ENCODE data around the gene HJV. TPM values are rescaled to one million over a fixed set of nuclear protein-coding genes. Genes with fewer than 3 reads are reported as not detected.
A peak's percentile ranks its signal among the peaks of the same experiment; 100 is the strongest.
"Not testable (repeated sequence)": the region's sequence is repeated elsewhere in the genome, so short reads cannot be mapped to it uniquely, and the experiment has no call there.

Gene HJV, protein sequence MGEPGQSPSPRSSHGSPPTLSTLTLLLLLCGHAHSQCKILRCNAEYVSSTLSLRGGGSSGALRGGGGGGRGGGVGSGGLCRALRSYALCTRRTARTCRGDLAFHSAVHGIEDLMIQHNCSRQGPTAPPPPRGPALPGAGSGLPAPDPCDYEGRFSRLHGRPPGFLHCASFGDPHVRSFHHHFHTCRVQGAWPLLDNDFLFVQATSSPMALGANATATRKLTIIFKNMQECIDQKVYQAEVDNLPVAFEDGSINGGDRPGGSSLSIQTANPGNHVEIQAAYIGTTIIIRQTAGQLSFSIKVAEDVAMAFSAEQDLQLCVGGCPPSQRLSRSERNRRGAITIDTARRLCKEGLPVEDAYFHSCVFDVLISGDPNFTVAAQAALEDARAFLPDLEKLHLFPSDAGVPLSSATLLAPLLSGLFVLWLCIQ
- not detected in 2 replicates for total RNA-seq (2014; rRNA removed; shearing (Covaris generic))

DNA sequence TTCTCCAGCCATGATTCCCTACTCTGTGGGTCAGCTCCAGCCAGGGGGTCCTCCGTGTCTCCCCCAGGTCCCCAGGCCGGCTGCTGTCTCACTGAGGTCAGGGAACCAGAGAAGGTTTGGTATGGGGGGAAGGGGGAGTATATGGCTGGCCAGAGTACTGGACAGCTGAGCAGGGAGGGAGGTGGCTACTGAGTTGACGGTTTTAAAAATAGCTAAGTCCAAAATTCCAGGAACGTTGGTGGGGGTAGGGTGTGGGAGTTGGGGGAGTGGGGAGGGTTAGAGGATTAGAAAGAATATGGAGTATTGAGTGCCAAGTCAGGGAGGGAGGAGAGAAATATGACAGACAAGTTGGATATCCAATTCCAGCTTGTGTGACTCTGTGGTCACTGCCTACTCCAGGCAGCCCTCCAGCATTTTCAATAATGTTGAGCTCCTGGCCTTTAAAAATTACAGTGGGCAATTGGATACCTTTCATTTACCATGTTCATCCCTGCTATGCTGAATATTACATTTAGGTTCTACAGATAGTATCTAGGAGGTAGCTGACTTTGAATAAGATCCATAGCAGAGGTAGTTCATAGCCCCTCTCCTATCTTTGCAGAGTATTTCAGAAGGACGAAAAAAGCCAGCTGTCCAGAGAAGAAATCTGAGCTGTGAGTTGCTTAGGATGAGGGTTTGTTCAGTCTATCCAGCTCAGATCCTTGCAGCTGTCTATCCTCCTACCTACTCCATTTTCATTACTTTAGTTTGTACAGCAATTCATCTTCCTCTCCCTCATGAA is at the start of gene HJV:
HJV (minus strand) TSS at position 114 of the 781 bp plus-strand sequence. CDS start 1,504 bp downstream, outside the sequence.
- no peak for DNase-seq (ENCODE audit: low read depth)

DNA sequence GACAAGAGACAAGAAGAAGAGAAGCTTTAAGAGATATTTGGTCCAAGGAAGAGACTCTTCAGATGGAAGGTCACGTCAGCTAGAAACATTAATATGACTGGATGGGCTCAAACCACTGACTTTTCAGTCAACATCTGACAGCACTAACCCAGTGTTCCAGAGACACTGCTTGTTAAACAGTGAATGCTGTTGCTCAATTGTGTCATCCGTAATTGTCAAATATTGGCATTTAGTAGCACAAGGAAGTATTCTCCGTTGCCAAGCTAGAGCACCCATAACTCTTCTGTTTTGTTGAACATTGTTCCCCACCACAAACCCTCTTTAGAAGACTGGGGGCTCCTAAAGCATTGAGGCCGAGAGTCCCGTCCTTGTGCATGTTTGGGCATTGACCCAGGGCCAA is 37.6 kb upstream of the HJV start:
- not testable (repeated sequence) for DNase-seq (ENCODE audit: low read depth)

DNA sequence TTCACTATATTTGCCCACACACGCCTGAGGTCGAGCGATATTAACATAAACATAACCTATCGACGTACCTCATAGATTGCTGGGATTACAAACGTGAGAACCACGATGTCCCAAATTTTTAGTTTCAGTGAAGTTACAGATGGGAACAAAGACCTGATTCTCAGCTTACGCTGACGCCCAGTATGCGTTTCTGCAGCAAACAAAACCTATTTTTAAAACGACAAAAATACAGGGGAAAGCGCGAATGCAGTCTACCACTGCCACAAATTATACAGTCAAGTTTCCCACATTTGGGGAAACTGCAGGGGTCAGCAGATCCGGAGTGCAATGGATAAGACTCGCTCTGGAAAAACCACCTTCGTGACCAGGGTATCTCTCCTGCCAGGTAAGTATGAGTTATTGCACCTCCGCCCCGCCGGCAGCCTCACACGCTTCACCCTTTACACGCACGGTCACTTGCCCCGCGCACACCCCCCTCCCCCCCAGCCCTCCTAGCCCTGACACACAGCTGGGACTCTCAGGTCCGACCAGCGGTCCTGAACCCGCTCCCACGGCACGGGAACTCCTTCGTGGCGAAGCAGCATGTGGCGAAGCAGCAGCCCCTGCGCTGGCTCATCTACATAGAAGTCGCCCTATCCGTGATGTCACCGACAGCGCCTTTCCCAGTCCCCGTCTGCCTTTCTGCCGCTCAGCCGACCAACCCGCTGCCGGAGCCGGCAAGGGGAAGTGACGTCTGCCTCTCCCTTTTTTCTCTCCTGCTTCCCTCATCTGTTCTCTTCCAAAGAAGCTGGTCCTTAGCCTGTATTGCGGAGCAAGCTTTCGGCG is 30.5 kb upstream of the HJV start:
- peak; percentile 94 for DNase-seq (ENCODE audit: low read depth)

DNA sequence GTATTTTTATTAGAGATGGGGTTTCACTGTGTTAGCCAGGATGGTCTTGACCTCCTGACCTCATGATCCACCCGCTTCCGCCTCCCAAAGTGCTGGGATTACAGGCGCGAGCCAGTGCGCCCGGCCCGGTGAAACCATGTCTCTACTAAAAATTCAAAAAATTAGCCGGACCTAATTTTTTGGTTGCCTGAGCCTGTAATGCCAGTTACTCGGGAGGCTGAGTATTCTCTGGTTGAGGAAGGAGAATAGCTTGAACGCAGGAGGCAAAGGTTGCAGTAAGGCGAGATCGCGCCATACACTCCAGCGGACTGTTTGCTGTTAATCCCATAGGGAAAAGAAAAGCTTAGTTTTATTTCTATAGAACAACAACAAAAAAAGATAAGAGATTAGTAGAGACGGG is 29.9 kb upstream of the HJV start:
- DNase-seq (ENCODE audit: low read depth): no peak

DNA sequence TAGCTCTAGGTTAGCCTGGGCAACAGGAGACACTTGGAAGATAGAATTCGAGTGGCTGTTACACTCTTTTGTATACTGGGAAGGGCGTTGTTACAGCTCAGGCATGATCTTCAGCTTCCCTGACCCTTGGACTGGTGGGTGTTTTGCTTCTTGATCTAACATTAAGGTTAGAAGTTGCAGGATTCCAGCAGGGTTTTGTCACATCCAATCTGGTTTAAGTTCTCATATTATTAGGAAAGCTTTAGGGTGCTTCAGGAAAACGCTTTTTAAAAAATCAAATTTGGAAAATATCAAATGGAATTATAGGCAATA is 29.1 kb upstream of the HJV start:
- DNase-seq (ENCODE audit: low read depth): not testable (repeated sequence)

DNA sequence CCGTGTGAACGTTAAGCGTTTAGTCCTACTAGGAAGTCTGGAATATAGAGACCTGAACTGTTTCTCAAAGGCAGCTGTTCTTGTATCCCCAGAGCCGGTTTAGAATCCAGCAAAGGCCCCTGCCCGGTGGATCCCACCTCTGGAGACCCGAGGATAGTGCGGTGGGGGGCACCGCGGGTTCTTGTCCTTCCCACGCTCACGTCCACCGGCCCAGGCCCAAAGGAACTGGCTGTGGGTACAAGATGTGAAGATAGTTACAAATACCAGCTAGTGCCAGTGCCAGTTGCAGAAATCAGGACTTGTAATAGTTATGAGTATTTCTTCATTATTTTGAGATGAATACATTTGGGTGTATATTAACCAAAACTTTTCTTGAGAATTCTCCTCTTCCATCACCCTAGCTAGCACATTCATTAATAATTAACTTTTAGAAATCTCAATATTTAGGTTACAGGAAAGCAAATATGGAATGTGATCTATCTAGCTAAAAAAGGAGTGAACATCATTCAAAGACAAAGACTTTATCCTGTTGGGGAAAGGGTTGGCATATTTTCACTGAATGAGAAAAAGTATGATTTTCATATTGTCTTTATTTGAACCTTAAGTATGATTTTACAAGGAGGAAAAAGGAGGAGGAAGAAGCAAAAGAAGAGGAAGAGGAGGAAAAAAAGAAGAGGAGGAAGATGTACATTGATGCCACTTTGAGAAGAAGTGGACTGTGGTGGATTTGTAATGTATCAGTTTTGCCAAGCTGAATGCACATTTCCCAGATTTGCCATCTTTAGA is 28.5 kb upstream of the HJV start:
- not testable (repeated sequence) for DNase-seq (ENCODE audit: low read depth)

DNA sequence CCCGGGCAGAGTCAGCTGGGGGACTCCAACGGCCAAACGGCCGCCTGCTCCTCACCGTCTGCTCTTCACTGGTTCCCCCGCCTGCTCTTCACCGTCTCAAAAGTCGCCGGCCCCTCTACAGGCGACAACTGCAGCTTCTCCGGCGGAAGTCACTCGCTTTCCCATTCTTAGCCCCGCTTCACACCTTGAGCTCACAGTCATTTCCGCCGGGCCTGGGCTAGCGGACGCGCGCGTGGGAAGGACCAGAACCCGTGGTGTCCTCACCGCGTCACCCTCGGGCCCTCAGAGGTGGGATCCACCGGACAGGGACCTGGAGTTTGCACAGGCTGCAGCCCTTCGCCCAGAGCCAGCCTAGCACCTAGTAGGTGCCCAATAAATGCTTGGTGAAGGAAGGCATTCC is 27.9 kb upstream of the HJV start:
- no peak for DNase-seq (ENCODE audit: low read depth)

DNA sequence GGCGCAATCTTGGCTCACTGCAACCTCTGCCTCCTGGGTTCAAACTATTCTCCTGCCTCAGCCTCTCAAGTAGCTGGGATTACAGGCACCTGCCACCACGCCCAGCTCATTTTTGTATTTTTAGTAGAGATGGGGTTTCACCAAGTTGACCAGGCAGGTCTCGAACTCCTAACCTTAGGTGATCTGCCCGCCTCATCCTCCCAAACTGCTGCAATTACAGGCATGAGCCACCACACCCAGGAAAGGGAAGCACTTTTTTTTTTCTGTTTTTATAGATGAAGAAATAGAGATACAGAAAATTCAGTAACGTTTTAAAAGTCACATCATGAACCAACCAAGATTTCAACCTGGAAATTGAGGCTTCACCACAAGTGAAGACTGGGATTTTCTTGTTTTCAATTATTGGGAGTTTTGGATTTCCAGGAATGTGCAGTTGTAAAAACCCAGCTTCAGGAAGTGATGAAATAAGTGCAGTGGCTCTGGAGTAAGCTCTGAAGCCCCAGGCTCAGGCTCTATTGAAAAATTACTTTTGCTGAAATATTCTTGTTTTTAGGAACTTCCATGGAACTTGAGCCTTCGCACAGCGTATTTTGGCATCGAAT is 27.1 kb upstream of the HJV start:
- DNase-seq (ENCODE audit: low read depth): not testable (repeated sequence)

DNA sequence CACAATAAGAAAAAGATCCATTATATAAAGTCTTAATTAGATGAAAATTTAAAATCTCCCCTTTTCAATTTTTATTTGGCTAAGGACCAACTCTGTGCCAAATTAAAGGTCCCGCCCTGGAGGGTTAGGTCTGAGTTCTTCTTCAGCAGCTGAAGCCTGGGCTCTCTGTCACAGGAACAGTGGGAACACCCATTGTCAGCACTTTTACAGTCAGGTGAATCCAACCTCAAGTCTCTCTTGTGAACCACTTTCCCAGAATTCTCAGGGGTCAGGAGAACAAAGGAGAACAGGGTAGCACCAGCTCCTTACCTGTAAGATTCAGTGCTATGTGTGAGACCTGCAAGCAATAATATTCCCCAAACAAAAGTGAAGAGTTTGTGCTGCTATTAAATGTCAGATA is 25.1 kb upstream of the HJV start:
- DNase-seq (ENCODE audit: low read depth): no peak

DNA sequence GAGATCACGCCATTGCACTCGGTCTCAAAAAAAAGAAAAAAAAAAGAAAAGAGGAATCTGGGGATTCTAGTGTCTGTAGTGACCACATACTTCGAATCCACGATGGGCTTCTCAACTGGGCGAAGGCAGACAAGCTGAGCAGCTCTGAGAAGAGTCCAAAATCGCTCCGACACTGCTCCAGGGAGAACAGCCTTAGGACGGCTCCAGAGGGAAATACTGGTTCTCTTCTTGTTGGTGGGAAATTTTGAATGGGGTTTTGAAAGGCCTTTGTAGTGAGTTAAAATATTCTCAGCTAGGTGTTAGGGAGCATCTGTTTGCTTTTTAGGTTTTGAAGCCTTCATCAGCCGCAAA is 18.3 kb upstream of the HJV start:
- DNase-seq (ENCODE audit: low read depth): peak; percentile 11

DNA sequence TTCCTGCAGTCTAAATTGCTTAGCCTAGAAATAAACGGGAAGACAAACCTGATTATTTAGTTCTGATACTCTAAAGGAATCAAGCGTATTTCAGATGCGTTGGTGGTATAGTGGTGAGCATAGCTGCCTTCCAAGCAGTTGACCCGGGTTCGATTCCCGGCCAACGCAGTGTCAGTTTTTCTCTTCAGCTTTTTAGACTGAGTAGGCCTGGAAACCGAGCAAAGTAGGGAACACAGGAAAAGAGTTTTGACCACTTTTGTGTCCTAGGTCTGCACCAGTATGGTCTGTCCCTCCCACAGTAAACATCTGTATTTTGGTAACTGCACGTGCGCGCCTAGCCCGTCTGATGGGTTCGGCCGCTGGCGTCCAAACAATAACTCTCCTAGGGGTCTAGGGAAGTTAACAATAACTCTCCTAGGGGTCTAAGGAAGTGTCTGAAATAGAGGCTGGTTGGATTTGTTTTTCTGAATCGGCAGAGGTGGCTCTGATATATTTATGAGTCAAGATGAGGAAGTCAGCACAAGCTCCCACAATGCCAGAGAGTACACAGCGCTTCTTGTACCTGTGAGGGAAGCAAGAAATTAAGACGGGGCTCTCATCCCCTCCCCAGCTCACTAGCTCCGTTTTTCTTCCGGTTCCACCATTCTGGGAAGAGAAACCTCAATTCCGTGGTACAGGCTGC is 15.6 kb upstream of the HJV start:
- peak; percentile 86 for DNase-seq (ENCODE audit: low read depth)

DNA sequence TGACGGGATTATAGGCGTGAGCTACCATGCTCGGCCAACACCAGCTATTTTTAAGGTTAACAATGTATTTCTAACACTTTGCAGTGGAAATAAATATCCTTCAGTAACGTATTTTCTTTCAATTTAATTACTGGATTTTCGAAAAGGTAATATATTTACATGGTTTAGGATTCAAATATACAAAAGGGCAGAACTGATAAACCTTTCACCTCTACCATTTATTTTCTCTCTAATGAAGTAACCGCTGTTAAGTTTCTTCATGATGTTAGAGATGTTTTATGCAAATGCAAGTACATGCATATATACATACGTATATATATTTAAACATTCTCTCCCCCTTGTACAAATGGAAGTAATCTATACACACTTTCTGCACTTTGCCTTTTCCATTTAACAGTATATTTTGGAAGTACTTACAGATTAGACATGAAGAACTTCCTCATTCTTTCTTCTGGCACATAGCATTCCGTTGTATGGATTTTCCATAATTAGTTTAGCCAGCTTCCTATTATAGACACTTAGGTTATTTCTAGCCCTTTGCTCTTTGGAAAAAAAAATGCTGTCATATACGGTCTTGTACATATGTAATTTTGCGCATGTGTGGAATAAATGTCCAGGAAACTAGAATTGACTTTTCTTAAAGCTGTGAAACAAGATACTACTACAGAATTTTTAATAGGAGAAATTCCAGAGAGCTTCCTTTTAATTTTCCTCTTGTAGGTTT is 14.9 kb upstream of the HJV start:
- no peak for DNase-seq (ENCODE audit: low read depth)

DNA sequence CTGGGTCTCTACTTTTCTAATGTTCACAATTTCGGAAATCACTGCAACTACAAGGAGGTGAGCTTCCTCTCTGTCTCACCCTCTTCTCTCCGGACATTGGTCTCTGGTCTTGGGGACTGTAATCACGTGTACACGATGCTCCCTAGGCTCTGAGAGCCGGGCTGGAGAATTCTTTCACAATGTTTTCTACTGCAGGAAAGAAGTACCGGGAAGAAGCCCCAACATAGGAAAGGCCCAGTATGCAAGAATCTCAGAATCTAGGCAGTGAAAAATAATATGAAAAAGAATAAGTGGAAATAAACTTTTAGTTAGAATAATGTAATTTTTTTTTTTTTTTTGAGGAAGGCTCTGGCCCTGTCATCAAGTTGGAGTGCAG is 13.5 kb upstream of the HJV start:
- DNase-seq (ENCODE audit: low read depth): peak; percentile 43

DNA sequence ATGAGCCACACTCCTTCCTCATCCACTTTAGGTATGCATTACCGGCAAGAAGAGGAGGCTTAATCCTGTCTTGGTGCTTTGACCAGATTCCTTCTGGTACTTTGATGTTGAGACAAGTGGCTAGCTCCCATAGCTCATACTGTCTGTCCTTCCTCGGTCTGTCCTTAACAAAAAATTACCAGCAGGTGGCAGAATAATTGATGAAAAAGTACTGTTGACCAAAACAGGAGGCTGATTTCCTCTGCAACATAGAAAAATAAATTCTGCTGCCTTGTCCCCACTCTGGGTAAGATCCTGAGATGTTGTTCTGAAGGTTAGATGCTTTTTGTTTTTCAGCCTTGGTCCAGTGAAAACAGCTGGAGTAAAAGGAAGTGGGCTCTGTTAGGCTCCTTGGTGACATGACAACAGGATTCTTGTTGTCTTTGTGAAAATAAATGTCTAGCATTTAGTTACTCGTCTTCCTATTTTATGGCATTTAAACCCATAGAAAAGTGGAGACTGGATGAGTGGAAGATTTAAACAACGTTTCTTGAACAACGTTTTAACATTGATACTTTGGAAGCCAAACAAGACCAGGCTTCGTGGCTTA is 11.2 kb upstream of the HJV start:
- peak; percentile 27 for DNase-seq (ENCODE audit: low read depth)

DNA sequence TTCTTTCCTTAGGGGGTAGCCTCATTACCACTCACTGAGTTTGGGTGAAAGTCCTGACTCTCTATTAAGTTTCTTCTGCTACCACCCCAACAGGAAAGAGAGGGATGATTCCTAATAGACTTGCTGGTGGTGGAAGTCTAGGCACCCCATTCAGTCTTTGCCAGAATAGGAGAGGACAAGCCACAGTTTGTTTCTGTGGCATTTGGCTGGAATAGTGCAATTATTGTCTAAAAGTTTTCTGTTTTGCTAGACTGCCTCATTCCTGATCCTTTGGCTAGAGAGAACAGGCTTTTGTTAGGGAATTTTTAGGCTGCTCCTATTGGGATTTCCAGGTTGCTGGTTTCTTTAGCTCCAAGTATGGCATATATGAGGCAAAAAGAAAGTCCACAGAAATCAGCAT is 9.9 kb upstream of the HJV start:
- DNase-seq (ENCODE audit: low read depth): no peak

DNA sequence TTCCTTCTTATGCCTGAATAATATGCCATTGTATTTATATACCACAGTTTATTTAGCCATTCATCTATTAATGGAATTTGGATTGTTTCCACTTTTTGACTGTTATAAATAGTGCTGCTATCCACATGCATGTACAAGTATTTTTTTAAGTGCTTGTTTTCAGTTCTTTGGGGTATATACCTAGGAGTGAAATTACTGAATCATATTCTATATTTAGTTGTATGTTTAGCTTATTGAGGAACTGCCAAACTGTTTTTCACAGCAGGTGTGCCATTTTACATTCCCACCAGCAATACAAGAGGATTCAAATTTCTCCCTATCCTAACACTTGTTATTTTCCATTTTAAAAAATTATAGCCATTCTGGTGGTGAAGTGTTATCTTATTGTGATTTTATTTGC is 7.6 kb upstream of the HJV start:
- no peak for DNase-seq (ENCODE audit: low read depth)

DNA sequence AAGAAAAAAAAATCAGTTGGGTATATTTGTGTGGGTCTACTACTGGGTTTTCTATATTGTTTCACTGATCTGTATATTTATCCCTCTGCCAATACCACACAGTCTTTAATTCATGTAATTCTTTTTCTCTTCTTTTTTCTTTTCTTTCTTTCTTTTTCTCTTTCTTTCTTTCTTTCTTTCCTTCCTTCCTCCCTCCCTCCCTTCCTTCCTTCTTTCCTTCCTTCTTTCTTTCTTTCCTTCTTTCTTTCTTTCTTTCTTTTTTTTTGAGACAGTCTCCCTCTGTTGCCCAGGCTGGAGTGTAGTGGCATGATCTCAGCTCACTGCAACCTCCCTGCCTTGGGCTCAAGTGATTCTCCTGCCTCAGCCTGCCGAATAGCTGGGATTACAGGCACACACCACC is 5.1 kb upstream of the HJV start:
- DNase-seq (ENCODE audit: low read depth): not testable (repeated sequence)

DNA sequence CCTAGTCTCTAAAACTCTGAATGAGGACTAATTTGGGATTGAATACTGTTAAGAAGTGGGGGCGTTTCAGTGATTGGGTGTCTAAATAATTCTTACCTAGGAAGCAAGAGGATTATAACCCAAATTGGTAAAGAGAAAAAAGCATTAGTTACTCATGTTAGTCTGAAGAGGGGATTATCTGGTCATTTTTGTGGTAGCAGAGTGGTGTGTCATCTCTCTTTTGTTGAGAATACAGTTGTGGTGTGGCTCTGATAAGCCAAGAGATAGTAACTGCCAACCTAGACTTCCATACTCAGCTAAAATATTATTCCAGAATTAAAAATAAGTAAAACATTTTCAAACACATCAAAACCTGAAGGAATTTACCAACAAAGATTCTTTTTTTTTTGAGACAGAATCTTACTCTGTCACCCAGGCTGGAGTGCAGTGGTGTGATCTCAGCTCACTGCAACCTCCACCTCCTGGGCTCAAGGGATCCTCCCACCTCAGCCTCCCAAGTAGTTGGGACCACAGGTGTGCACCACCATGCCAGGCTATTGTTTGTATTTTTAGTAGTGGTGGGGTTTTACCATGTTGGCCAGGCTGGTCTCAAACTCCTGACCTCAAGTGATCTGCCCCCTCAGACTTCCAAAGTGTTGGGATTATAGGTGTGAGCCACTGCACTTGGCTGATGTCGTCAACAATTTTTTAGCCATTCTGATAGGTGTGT is 4.4 kb upstream of the HJV start:
- DNase-seq (ENCODE audit: low read depth): not testable (repeated sequence)

Data from Daoy (cell line).